HK-2 (cell line): ENCODE results near the gene SOS1.
"Not testable (repeated sequence)": the region's sequence is repeated elsewhere in the genome, so short reads cannot be mapped to it uniquely, and the experiment has no call there.

Experiments
- DNase-seq: peaks from one replicate; pipeline ENCODE4 v3.0.0-alpha.2; 2018; ENCODE audit not compliant: unreplicated experiment

Gene SOS1

GRCh38 chr2:38968021-38968420 is 152.8 kb downstream of the SOS1 start:
- no peak for DNase-seq

GRCh38 chr2:38966678-38967077 is 154.2 kb downstream of the SOS1 start:
- no peak for DNase-seq

GRCh38 chr2:38966006-38966405 is 154.8 kb downstream of the SOS1 start:
- no peak for DNase-seq

DNA sequence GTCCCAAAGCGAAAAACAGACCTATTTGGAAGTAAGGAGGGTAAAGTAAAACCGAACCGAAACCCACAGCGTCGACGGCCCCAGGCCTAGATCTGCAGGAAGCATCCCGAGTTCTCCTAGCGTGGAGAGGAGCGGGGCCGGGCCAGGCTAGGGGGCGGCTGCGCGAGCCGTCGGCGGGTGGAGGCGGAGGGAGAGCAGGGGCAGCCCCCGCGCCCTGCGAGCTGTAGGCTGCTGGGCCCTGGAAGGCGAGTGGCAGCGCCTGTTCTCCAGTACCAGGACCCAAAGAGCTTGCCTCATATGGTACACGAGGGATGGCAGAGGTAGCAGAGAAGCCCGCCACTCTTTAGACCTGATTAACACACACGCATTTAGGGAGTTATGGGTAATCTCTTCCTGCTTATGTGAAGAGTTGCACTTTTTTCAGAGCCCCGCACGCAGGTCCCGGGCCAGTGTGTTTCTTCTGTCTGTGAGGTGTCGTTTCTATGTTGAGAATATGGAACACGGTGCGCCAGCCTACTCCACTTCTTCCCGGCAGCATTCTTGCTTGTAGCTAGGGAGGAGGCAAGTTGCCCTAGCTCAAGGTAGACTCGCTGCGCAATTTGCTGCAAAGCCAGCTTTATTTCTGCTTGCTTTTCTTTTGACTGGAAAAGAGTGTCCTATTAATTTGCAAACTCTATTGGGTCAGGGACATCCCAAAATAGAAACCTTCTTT is 160.1 kb downstream of the SOS1 start:
- DNase-seq: no peak

- peak; percentile 85 for DNase-seq
These were observed 160.8 kb downstream of the SOS1 start for GRCh38 chr2:38959938-38960608.

- DNase-seq: no peak
These were observed 161.4 kb downstream of the SOS1 start for GRCh38 chr2:38959466-38959865.

DNA sequence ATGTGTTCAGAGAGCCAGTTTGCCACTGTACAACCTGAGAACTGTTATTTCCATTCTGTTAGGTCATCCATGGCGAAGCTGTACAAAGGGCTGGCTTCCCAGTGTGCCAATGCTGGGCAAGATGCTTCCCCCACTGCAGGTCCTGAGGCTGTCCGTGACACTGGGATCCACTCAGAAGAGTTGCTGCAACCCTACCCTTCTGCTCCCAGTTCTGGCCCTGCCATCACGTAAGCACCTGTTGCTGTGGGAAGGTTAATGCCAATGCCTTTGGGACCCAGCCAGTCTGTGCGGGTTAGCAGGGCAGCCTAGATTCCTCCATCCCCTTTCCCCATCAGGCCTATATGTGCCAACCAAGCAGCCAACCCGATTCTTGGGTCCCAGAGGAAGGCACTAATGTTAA is 162.9 kb downstream of the SOS1 start:
- DNase-seq: no peak

DNA sequence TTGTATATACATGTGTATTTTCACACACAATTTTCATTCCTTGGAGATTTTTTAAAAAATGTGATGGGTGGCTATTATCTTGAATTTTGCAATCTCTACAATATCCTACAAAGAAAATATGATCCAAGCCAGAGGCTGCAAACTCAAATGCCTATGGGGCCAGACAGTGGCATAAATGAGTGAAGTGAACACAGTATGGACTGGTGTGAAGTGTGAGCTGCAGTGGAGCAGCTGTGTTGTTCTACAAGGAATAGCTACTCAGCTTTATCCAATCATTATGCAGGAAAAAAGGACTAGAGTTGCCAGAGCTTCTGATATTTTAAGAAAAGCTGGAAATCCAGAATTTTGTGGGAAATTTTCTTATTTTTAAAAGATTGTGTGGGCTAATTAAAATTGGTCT is 169.1 kb downstream of the SOS1 start:
- no peak for DNase-seq

DNA sequence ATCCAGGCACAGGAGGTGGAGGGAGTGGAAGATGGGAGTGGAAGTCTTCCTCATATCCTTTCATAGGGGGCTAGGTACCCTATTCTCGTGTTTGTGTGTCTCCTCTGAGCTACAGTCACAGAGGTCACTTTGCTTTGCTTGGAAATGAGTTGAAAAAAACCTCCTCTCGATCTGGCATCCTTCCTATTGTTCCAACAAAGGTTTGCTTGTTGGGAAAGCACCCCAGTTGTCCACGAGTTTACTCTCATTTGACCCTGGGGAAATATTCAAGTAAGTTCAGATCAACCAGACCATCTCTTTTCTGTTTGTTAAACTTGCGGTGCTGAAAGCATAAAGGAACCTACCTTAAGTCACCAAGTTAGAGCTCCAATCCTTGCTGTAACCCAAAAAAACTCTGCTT is 171.9 kb downstream of the SOS1 start:
- DNase-seq: no peak

GRCh38 chr2:38948387-38948882 is 172.4 kb downstream of the SOS1 start:
- no peak for DNase-seq

GRCh38 chr2:38947241-38948239 is 173.3 kb downstream of the SOS1 start:
- peak; percentile 66 for DNase-seq

DNA sequence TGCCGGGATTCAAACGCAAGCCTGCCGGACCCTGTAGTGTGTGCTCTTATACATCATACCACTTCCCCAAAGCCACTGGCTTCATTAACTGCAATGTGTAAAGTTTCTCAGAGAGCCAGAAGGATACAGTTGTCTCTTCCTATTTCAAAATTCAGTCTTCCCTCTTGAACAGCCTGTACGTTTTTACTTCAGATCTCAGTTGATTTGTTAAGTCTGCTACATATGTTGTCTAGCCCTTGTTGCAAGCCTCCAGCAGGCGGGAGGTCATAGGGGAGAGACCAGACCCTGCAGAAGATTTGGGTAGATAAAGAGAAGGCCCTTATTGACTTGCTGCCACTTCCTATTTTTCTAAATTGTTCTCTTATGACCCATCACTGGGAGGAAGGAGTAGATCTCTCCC is 174.9 kb downstream of the SOS1 start:
- no peak for DNase-seq

DNA sequence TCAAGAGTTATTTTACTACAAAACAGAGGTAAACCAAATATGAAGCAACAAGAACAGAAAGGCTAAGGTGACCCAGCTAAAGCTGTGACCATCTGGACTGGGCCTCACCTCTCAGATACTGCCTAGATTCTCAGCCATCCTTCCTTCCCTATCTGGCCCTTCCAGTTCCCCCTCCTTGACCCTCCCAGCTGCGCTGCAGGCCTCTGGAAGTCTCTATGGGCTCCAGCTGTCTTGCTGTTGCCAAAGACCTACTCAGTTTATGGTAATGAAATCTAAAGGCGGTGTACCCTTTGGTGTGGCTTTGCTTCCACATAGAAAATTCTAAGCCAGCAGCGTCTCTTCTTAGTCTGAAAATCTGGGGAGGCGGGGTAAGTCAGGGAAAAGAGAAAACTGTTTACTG is 175.5 kb downstream of the SOS1 start:
- DNase-seq: no peak

GRCh38 chr2:38943784-38944183 is 177.1 kb downstream of the SOS1 start:
- DNase-seq: no peak

DNA sequence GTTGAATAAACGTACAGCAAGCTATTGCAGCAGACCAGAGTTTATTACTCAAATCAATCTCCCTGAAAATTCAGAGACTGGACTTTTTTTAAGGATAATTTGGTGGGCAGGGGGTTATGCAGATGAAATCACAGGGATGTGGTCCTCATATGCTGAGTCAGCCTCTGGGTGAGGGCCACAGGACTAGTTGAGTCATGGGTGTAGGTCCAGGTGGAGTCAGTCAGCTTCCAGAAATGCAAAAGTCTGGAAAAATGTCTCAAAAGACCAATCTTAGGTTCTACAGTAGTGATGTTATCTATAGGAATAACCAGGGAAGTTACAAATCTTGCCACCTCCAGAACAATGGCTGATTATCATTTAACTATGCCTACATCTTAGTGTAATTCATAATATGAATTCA is 180.1 kb downstream of the SOS1 start:
- no peak for DNase-seq

- DNase-seq: no peak
These were observed 183.3 kb downstream of the SOS1 start for GRCh38 chr2:38937548-38937947.

GRCh38 chr2:38936516-38936915 is 184.3 kb downstream of the SOS1 start:
- DNase-seq: not testable (repeated sequence)

DNA sequence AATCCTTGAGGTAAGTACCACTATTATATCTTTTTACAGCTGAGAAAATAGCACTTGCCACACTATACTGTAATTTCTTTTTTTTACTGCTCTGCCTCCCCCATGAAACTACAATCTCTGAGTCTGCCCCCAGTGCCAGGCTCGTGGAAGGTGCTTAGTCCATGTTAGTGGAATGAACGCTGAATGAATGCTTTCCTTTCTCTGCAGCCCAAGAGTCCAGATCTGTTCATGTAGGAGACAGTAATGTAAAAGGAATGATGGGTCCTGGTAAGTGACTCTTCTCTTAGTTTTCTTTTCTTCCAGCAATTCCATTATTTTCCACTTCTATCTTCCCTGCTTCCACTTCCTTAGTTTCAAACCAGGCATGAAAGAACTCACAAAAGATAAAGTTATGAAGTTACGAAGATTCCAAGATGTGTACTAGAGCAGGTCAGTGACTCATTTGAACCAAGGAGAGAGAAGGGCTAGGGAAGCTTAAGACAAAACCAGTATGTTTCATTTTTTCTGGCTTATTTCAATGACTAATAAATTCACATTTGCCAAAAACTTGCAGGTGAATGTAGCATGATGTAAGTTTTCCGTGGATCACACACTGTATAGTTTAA is 185.2 kb downstream of the SOS1 start:
- DNase-seq: no peak

DNA sequence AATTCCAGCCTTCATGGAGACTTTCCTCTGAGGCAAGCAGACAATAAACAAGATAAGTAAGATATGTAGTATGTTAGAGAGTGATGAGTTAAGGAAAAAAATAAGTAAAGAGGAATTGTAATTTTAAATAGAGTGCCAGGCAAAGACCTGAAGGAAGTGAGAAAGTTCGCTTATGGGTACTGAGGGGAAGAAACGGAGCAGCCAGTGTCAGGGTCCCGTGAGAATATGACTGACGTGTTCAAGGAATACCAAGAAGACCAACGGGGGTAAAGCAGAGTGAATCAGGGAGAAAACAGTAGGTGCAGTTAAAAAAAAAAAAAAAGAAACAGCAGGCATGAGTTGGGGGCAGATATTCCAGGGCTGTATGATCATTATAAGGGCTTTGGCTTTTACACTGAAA is 186.1 kb downstream of the SOS1 start:
- no peak for DNase-seq

DNA sequence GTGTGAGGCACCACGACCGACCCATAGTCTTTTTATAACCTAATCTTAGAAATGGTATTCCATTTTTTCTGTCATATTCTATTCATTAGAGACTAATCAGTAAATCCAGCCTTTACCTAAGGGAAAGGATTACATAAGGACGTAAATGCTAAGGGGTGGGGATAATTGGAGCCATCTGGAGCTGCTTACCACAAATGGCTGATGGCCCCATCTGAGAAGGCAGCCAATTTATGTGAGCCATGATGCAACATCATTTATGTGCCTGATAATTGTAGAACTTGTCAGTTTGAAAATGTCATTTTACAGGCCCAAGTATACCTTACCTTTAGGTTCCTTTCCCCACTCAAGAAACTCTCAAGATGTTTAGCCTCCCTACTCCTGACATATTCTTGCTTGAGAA is 187.2 kb downstream of the SOS1 start:
- DNase-seq: no peak

GRCh38 chr2:38932586-38932985 is 188.3 kb downstream of the SOS1 start:
- no peak for DNase-seq
